B cell (primary cell): ENCODE data around the gene HMGB4.

ENCODE experiments used
- CTCF ChIP-seq: fragments of 200-600 bp; IDR thresholded peaks from one replicate; pipeline ENCODE4 v1.8.0; 2022; ENCODE audit warnings: antibody characterized with exemption, mild to moderate bottlenecking
- EZH2 ChIP-seq: IDR thresholded peaks from 2 replicates; pipeline ENCODE4 v1.6.1; 2012; ENCODE audit warnings: borderline replicate concordance, low read depth, mild to moderate bottlenecking, moderate library complexity, low read length; ENCODE audit not compliant: insufficient read depth, poor library complexity, severe bottlenecking

- no peak for TF ChIP-seq CTCF
- no peak for TF ChIP-seq EZH2
Observed at GRCh38 chr1:33872683-33873082, 8.8 kb downstream of the HMGB4 start.
